ENCODE results near the gene DNAJB8. TPM values are rescaled to one million over a fixed set of nuclear protein-coding genes. Genes with fewer than 3 reads are reported as not detected.

DNAJB8 gene
- total and polyA plus RNA-seq, 2 experiments from 2014 or later: not detected

- H3K4me1 ChIP-seq (ENCODE audit: low read depth): peaks cover 22% of the 10 kb centered on the region
- H3K27ac ChIP-seq: no peak overlapping the region
Measured at GRCh38 chr3:128482175-128482574, 15.5 kb upstream of the DNAJB8 start.

GRCh38 chr3:128481438-128481942, 14.8 kb upstream of the DNAJB8 start:
- no peak overlapping the region for H3K4me3 ChIP-seq
- H3K36me3 ChIP-seq: no peaks in the 10 kb centered on the region
- DNase-seq (ENCODE audit: low read depth in 1 of 2, low spot score in 1 of 2): no peak
- no peak overlapping the region for H3K27ac ChIP-seq
- TF ChIP-seq, protein P1, sequence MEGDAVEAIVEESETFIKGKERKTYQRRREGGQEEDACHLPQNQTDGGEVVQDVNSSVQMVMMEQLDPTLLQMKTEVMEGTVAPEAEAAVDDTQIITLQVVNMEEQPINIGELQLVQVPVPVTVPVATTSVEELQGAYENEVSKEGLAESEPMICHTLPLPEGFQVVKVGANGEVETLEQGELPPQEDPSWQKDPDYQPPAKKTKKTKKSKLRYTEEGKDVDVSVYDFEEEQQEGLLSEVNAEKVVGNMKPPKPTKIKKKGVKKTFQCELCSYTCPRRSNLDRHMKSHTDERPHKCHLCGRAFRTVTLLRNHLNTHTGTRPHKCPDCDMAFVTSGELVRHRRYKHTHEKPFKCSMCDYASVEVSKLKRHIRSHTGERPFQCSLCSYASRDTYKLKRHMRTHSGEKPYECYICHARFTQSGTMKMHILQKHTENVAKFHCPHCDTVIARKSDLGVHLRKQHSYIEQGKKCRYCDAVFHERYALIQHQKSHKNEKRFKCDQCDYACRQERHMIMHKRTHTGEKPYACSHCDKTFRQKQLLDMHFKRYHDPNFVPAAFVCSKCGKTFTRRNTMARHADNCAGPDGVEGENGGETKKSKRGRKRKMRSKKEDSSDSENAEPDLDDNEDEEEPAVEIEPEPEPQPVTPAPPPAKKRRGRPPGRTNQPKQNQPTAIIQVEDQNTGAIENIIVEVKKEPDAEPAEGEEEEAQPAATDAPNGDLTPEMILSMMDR (IDR thresholded peaks at IDR 0.05; ENCODE audit: low read depth, low read length): no peak
- no peaks in the 10 kb centered on the region for H3K9me3 ChIP-seq (ENCODE audit: low read depth)
- H3K27me3 ChIP-seq: peaks cover 74% of the 10 kb centered on the region
- H3K4me1 ChIP-seq (ENCODE audit: low read depth): peaks cover 22% of the 10 kb centered on the region

More at GRCh38 chr3:128482175-128482574, 15.5 kb upstream of the DNAJB8 start:
- H3K9me3 ChIP-seq (ENCODE audit: low read depth): no peaks in the 10 kb centered on the region
- no peak for DNase-seq (ENCODE audit: low read depth in 1 of 2, low spot score in 1 of 2)
- TF ChIP-seq, protein P1 (IDR thresholded peaks at IDR 0.05; ENCODE audit: low read depth, low read length): no peak
- no peaks in the 10 kb centered on the region for H3K36me3 ChIP-seq
- peaks cover 79% of the 10 kb centered on the region for H3K27me3 ChIP-seq
- H3K4me3 ChIP-seq: no peak overlapping the region

DNA sequence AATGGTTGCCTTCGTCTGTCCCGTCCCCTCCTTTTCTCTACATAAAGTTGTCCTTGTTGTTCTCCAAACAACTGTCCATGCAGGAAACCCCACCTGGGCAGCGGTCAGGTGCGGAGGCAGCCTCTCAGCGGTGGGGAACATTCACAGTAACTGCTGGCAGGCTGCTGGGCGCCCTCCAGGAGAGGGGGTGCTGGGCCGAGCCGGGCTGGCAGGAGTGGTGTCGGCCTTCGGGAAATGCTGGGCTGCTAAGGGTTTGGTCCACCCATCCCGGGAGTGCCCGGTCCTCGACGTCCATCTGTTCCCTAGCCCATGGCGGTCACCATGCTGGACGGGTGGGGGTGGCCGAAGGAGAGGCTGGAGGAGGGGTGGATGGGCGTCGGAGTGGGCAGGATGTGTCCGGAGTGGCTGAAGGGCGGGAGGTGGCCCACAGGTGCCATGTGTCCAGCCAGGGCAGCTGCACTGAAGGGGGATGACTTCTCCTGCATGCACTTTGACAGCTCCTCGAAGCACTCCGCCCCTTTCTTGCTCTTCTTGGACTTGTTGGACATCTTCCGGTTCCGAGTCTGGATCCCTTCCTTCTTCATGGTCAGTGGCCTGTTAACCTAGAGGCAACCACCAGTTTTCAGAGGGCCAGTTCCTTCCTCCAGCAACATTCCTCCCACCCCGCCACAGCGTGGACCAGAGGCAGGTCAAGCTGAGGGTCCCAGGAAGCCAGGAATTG, 14.2 kb upstream of the DNAJB8 start:
- H3K4me3 ChIP-seq: no peak overlapping the region
- peaks cover 74% of the 10 kb centered on the region for H3K27me3 ChIP-seq
- DNase-seq (ENCODE audit: low read depth in 1 of 2, low spot score in 1 of 2): no peak
- no peak overlapping the region for H3K27ac ChIP-seq
- H3K4me1 ChIP-seq (ENCODE audit: low read depth): peaks cover 22% of the 10 kb centered on the region
- H3K36me3 ChIP-seq: no peaks in the 10 kb centered on the region
- no peaks in the 10 kb centered on the region for H3K9me3 ChIP-seq (ENCODE audit: low read depth)
- TF ChIP-seq, protein P1 (IDR thresholded peaks at IDR 0.05; ENCODE audit: low read depth, low read length): no peak

DNA sequence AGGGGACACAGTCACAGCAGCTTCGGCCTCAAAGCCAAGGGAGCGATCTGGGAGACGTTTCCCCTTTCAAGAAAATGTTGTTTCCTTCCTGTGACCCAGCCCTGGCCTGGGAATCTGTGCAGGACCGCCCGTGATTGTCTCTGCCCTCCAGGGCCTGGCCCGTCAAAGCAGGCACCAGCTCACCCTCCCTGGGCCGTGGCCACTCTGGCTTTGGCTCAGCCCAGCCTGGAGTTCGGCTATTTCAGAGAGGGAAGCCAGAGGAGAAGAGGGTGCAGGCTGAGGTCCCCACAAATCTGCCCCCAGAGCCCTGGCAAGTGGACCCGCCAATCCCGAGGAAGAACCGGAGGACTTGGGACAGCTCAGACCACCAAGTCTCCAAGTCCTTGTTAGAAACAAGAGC, 13.6 kb upstream of the DNAJB8 start:
- DNase-seq (ENCODE audit: low read depth in 1 of 2, low spot score in 1 of 2): no peak
- H3K4me1 ChIP-seq (ENCODE audit: low read depth): peaks cover 22% of the 10 kb centered on the region
- TF ChIP-seq, protein P1 (IDR thresholded peaks at IDR 0.05; ENCODE audit: low read depth, low read length): no peak

DNA sequence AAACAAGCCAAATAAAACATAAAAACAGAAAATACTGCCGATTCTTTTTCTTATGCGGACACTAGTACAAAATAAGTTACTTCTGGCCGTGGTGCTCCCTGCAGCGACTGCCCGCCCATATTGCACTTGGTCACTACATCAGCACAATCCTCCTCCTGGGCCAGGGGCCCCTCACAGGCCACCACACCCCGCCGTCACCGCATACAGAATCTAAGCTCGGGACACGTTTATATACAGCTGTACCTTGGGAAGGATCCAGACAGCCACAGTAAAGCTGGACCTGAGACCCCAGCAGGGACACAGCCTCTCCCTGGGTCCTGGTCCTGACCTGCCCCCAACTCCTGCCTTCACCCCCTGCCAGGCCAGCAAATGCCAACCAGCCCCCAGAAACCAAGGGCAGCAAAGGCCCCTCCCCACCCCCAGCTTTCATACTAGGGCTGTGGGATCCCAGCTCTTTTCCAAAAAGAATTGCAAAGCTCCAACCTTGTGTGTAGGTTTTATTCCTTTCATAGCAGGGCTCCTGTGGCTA, 12.9 kb upstream of the DNAJB8 start:
- Histone ChIP-seq H3K27me3 (peaks cover 74% of the 10 kb centered on the region), H3K4me1 (ENCODE audit: low read depth) (peaks cover 20% of the 10 kb centered on the region), H3K36me3 (no peaks in the 10 kb centered on the region), H3K4me3 (no peak overlapping the region), H3K9me3 (ENCODE audit: low read depth) (no peaks in the 10 kb centered on the region), H3K27ac (no peak overlapping the region)
- TF ChIP-seq, protein P1 (IDR thresholded peaks at IDR 0.05; ENCODE audit: low read depth, low read length): no peak
- no peak for DNase-seq (ENCODE audit: low read depth in 1 of 2, low spot score in 1 of 2)

More for the DNA sequence above, 13.6 kb upstream of the DNAJB8 start:
- Histone ChIP-seq H3K27me3 (peaks cover 74% of the 10 kb centered on the region), H3K4me3 (no peak overlapping the region), H3K9me3 (ENCODE audit: low read depth) (no peaks in the 10 kb centered on the region), H3K36me3 (no peaks in the 10 kb centered on the region), H3K27ac (no peak overlapping the region)

All from cardiac muscle cell (in vitro differentiated cells and primary cell).